Esophagus muscularis mucosa (tissue), 4 donors: ENCODE measurements around the gene MYH1.

Experiments
- CTCF ChIP-seq, 3 experiments: fragments of 200-600 bp in 2 of 3; fragments of 450-650 bp in 1 of 3; sonication (generic) in 2 of 3; IDR thresholded peaks; one replicate each; pipeline ENCODE4 v1.5.1; 2017 to 2019; ENCODE audit warnings: antibody characterized with exemption in 3 of 3, mild to moderate bottlenecking in 2 of 3, moderate library complexity in 1 of 3
- EP300 ChIP-seq: sonication (generic); formaldehyde crosslinking; IDR thresholded peaks from one replicate; pipeline ENCODE4 v1.6.1; 2017; ENCODE audit warnings: antibody characterized with exemption
- POLR2A ChIP-seq: fragments of 450-650 bp; IDR thresholded peaks from one replicate; pipeline ENCODE4 v1.6.1; 2017; ENCODE audit warnings: antibody characterized with exemption, moderate library complexity, mild to moderate bottlenecking, low read depth

- TF ChIP-seq POLR2A (no peak), CTCF (IDR thresholded peaks at IDR 0.05) (no peak), EP300 (no peak)
Measured at GRCh38 chr17:10516638-10517037, 1.7 kb downstream of the MYH1 start.
